T1000 (cell line): ENCODE measurements around the gene CIT.
"Not testable (repeated sequence)": the region's sequence is repeated elsewhere in the genome, so short reads cannot be mapped to it uniquely, and the experiment has no call there.

Experiments used
- DNase-seq: peaks from one replicate; lab custom pipeline; 2025; ENCODE audit warnings: mixed read lengths; lab: John Stamatoyannopoulos, UW

The CIT gene

DNA sequence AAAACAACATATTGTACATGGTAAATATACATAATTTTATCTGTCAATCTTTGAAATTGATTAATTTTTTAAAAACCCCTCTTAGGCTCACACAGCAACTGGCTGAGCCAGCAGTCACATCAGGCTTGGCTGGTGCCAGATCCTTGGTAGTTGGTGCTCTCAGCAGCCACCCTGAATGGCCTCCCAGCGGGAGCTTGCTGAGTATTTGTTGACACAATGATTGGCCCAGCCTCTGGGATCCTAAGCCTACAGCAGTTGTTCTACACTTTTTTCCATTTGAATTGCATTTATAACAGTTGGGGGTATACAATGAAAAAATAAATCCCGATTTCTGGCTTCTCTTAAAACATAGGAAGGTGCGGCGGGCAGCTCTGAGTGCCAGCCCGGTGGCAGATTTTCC, 198.0 kb downstream of the CIT start:
- DNase-seq, result no peak

DNA sequence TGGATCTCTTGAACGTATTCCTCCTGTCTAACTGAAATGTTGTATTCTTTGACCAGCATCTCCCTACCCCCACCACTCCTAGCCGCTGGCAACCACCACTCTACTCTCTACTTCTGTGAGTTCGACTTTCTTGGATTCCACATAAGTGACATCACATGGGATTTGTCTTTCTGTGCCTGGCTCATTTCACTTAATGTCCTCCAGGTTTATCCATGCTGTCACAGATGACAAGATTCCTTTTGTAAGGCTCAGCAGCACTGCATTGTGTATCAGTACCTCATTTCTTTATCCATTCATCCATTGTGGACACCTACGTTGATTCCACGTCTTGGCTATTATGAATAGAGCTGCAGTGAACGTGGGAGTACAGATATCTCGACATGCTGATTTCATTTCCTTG, 198.7 kb downstream of the CIT start:
- no peak for DNase-seq

DNA sequence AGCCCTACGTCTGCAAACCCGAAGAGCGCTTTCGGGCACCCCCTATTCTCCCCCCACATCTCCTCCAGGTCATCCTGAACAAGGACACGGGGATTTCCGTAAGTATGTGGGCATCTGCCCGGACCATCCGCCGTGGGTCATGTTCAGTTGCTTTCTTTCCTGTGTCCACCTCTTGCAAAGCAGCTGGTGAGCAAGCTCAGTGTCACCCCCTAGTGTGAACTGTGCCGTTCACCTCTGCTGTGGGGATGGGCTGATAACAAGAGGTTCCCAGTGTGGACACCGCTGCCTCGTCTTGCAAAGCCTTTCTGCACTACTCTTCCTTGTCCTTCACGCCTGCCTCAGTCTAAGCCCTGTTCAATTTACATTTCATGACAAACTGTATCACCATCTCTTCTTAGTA, 200.5 kb downstream of the CIT start:
- no peak for DNase-seq

DNA sequence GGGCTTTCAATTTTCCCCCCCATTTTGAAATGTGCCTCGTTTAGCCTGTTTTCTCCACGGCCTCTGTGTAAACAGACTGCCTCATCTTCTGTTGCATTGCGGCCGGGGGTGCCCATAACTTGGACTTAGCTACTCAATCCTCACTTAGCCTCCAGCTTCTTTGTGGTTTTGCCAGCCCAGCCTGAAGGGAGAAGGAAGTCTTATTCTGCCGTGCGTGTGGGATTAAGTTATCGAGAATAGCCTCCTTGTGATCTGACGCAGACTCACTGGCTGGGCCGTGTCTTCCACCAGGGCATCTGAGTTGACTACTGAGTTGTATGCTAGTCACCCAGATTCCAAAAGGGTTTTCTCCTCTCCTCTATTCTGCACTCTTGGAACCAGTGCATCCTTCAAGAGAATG, 201.1 kb downstream of the CIT start:
- no peak for DNase-seq

DNA sequence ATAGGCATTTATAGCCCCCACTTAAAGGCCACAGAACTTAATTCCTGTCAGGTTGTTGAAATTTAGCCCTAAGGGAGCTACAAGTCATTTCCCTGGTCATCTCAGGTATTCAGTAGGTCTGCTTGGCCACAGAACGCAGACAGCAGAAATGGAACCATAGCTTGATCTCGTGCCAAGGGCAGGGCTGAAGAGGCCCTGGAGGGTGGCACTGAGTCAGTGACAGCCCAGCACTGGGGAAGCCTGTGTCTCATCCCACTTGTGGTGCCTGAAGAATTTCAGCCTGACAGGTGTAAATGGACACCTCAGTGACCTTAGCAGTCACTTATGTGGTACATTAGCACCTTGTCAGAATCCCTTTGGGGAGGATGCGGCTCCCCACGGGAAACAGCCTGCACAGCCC, 202.6 kb downstream of the CIT start:
- no peak for DNase-seq

DNA sequence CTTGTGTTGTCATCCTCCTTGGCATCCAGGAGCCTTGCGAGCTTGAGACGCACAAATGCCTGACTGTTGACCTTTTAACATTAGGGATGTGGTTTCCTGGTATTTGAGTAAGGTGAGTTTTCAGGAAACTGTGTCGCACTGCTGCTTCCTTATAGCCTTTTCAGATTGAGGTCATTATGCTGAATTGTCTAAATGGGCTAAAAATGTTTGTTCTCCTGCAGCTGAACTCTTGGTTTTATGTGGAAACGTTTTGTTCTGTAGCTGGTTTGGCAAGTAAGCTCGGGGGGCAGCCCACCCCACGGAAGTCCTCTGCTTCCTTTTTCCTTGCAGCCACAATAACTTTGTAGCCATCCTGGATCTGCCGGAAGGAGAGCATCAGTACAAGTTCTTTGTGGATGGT, 203.5 kb downstream of the CIT start:
- no peak for DNase-seq

DNA sequence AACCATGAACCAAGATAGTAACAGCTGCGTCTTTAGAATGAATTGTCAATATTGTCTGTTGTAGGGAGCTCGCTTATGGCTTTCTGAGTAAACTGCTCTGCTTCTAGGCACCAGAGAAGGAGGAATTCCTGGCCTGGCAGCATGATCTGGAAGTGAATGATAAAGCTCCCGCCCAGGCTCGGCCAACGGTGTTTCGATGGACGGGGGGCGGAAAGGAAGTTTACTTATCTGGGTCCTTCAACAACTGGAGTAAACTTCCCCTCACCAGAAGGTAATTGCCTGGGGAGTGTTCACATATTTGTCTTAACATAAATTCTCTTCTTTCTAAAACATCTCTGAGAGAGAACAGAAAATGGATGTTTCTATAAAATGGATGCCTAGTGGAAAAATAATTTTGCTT, 204.9 kb downstream of the CIT start:
- DNase-seq, result no peak

DNA sequence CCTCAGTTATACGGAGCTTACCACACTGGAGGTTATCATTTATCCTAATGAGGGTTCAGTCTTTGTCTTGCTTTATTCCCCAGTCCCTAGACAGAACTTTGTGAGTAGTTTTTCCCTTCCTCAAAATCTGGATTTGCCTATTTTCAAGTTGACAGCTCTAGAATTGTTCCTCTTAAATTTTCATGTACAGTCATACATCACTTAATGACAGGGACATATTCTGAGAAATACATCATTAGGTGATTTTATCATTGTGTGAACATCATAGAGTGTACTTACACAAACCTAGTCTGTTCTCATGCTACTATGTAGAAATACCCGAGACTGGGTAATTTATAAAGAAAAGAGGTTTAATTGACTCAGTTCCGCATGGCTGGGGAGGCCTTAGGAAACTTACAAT, 206.1 kb downstream of the CIT start:
- DNase-seq, result no peak

DNA sequence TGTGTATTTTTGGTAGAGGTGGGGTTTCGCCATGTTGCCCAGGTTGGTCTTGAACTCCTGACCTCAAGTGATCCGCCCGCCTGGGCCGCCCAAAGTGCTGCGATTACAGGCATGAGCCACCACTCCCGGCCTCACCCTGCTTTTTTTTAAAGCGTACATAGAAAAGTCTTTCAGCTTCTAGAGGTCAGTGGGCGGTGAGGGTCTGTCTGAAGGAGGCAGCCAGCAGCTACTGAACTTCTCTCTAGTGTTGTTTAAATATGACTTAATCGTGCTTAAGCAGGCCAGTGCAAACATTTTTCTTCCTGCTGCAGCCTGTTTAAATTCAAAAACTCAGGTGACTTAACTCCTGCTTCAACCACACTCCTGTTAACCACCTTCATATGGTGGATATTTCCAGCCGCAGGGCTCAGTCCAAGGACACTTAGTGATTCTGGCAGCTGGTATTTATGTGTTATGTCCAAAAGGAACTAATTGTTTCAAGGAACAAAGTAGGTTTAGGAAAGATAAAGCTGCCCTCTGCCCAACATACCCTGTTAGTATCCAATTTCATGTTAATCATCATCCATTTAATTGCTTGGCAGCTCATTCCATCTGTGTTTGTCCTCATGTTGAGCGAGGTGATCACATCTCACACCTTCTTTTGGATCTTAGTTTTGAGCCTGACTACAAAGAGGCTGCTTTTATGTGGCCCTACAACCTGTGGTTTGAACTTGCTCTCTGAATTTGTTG, 207.2 kb downstream of the CIT start:
- DNase-seq, result no peak

DNA sequence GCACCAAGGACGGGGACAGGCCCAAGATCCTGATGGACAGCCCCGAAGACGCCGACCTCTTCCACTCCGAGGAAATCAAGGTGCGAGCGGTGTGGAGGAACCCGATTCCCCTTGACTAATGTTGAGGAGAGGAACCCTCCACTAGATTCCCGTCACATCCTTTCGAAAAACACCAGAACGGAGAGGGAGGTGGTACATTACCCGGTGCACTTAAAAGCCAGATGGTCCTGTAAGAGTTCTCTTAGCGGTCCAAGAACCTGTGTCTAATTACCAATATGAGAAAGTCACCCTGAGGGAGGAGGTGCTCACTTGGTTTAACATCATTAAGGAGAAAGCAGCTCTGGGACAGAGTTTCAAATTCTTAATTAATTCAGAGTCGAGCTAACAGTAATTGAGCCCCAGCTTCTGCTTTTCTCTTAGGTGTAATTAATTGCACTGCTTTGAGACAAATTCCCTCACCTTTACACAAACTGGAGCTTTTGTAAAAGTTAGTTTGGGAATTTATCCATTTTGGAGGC, 208.7 kb downstream of the CIT start:
- DNase-seq, result no peak

DNA sequence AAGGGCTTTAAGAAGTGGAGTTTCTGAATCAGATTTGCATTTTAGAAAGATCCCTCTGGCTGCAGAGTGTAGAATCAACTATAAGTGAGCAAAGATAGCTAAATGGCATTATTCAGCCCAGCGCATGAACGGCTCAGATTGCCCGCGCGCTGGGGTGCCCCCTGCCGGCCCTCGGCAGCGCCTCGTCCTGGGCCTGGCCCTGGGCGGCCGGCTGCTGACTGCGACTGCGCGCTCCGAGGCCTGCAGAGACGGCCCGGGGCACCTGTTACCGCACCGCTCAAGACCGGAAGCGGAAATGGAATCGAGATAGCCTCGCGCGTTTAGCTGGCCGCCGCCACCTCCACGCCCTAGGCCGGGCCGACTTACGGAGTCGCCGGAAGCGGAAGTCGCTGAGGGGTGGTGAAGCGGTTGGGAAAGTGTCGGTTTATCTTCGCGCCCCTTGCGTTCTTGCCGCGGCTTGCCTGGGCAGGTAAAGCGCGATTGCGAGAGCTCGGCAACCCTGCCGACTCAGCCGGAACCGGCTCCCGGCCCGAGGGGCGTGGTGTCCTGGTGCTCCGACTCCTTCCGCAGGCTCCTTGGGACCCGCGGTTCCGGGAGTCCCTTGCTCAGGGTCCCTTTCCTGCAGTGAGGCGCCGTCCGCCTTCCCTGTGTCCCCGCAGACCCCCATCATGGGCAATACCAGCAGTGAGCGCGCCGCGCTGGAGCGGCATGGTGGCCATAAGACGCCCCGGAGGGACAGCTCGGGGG, 209.4 kb downstream of the CIT start, which contains the start of gene PRKAB1:
TSS of gene PRKAB1 (plus strand) at position 557 of the 747 bp plus-strand sequence. CDS start at position 669, 112 bp downstream.
- DNase-seq, result peak; percentile 94

DNA sequence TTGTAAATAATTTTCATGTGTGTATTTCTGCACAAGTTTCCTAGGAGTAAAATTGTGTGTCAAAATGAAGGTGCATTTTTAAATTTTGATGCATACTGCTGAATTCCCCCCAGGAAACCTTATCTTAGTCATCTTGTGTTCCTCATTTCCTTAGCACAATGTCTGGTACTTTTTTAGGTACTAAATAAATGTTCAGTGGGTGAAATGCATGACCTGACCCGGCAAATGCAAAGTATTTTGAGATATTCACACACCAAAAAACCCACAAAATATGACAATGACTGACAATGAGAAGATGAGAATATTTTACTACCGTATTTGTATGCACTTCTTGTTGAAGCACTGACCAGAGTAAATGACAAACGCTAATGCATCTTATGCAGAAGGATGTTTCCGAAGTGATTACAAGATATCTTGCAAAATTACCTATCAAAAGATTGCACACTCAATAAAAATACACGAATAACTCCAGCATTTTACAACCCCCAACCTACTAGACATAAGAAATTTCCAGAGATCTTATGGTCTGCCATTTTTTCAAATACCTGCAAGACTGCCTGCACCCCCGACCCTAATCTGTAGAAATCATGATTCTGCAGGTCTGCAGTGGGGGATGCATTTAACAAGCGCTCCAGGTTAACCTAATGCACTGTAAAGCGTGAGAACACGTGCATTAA, 210.1 kb downstream of the CIT start:
- DNase-seq, result no peak

DNA sequence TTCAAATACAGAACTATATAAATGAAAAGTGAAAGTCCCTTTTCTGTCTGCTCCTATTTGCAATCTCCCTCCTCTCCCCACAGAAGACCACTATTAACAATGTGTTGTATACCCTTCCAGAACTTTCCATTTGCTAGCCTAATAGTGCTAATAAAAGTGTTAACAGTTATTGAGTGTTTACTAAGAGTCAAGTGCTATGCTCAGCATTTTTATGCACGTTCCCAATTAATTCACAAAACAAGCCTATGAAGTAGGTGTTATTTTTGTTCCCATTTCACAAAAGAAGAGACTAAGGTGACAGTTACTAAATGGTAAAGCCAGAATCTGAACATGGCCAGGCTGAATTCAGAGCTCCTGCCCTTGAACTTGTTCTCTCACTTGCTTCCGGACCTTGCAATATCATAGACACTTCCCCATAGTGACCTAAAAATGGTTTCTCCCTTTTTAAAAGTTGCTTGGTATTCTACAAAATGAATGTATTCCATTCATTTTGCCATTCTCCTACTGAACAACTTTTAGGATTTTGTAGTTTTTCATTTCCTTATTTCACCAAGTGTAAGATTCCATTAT, 210.8 kb downstream of the CIT start:
- no peak for DNase-seq

DNA sequence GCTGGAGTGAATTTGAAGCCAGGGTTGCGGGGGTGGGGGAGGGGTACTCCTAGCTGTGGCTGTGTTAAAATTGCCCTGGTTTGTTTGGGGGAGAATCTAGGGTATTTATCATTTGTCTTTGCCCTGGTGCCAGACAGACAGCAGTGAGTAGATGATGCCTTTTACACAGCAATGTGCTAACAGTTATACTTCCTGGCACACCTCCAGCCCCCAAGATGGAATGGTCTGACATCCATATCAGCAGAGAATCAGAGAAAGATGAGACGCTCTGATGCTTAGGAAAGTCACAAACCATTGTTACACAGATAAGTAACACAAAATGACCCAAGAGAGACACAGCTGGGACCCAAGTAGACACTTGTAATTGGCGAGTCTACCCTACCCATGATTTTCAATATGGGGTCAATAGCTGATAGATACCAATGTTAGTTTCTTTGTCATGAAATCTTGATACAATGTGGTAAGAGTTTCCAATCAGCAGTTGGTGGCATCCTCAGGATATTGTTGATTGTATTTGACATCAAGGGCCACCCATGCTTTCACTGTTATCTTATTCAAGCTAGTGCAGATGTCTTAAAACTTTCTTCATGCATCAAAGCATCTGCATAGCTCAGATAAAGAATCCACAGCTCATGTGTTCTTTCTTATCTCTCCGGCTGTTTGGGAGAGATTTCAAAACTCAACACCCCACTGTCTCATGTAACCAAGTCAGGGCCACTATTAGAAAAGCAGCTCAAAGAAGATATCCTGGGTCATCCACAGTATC, 211.8 kb downstream of the CIT start:
- no peak for DNase-seq

DNA sequence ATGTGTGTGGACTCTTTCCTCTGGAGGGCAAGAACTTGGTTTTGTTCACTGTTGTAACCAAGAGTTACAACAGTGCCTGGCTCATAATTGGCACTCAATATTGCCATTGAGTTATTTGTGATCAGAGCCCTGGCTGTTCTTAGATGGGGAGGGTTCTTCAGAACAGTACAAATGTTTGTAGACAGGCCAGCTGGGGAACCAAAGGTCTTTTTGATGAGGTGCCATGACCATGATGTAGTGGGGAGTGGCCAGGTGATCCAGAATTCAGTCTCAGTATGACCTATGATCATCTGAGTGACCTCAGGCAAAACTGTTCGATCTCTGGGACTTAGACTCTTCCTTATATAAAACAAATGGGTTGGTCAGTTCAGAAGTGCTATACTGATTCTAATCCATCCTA, 212.5 kb downstream of the CIT start:
- DNase-seq, result no peak

DNA sequence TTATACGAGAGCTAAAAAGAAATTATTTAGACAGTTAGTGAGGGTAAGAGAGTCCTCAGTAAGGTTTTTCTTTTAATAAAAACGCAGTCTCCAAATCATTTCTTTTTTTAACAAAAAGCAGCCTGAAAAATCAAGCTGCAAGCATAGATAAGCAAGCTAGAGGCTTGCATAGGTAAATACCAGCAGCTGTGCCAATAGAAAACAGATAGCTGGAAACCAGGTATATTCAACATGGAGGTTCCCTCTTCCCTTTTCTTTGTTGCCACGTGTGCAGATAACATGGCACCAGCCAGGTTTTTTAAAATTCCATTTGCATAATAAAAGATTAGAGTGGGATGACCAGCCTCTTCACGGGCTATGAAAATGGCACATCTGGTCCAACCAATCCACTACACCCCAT, 215.2 kb downstream of the CIT start:
- DNase-seq, result no peak

DNA sequence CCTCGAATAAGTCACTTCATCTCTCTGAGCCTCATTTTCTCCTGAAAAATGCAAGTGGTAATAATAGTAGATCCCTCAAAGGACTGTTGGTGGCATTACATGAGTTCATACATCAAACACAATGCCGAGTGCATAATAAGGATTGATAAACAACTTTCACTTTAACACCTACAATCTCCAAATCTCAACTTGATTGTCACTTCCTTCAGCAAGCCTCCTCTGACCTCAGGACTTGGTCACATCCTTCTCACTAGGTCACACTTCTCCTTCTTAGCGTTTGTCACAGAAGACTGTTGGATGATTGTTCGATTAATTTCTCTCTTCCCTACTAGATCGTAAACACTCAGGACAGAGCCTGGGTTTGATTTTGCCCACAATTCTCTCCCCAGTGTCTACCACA, 217.0 kb downstream of the CIT start:
- DNase-seq, result no peak

DNA sequence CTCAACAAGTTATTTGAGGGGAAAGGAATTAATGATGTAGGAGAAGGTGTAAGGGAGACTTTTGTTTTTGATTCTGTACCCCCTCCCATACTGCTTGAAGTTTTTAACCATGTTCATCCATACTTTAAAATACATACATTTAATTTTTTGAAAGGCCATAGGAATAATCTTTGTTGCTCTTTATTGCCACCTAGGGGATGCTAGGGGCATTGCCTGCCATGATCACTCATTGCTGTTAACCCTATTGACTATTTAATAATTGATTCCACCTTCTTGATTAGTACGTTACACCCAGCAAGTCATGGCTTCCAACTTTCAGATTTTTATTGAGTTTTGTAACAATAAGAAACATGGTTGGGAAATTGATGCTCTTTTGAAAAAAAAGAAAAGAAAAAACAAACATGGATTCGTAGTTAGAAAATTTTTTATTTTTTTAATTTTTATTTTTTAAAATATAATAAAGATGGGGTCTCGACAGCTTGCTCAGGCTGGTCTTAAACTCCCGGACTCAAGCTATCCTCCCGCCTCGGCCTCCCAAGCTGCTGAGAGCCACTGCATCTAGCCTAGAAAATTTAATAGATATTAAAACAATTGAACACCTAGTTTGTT, 217.7 kb downstream of the CIT start:
- no peak for DNase-seq

DNA sequence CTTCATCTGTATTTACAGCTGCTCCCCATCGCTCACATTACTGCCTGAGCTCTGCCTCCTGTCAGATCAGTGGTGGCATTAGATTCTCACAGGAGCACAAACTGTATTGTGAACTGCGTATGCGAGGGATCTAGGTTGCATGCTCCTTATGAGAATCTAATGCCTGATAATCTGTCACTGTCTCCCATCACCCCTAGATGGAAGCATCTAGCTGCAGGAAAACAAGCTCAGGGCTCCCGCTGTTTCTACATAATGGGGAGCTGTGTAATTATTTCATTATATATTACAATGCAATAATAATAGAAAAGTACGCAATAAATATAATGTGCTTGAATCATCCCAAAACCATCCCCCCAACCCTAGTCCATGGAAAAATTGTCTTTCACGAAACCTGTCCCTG, 219.0 kb downstream of the CIT start:
- not testable (repeated sequence) for DNase-seq

DNA sequence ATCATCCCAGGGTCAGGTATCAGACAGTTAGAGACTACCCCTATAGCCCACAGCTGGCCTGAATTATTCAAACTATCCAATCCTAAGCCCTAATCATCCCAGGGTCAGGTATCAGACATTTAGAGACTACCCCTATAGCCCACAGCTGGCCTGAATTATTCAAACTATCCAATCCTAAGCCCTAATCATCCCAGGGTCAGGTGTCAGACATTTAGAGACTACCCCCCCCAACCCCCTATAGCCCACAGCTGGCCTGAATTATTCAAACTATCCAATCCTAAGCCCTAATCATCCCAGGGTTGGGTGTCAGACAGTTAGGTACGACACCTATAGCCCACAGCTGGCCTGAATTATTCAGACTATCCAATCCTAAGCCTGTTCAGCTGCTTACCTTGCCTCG, 220.1 kb downstream of the CIT start:
- not testable (repeated sequence) for DNase-seq

DNA sequence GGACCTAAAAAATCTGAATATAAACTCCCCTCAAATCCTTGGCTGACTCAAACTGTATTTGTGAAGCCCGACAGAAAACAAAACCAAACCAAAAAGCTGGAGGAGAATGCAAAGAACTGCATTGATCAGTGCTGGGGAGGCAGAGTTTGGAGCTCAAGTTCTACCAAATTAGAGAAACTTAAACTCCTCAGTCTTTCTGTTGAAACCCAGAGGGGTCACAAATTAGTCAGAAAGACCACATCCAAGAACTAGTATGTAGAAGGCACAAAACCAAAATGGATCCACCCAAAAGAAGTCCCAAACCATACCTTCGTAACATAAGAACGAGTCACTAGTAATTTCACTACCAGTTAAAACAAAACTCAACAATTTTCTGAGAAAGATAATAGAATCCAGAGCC, 224.5 kb downstream of the CIT start:
- DNase-seq, result no peak
